Smooth muscle cell (in vitro differentiated cells): Measurements from ENCODE around the gene ACBD7. TPM values are rescaled to one million over a fixed set of nuclear protein-coding genes. Genes with fewer than 3 reads are reported as not detected.

Source experiments
- DNase-seq: peaks from one replicate; lab custom pipeline; 2025; ENCODE audit not compliant: unreplicated experiment; lab: John Stamatoyannopoulos, UW
- H2AFZ ChIP-seq: fragments of 200-600 bp; sonication (generic); 2 replicates; pipeline ENCODE4 v1.6.0; 2016; ENCODE audit warnings: antibody characterized with exemption, low read depth, mild to moderate bottlenecking
- H3F3A ChIP-seq: fragments of 200-600 bp; sonication (generic); 2 replicates; pipeline ENCODE4 v1.6.0; 2017; ENCODE audit warnings: antibody characterized with exemption, low read depth
- H3K27ac ChIP-seq: fragments of 200-600 bp; sonication (generic); 2 replicates; pipeline ENCODE4 v1.5.1; 2016; ENCODE audit warnings: low read depth, mild to moderate bottlenecking
- H3K27me3 ChIP-seq: fragments of 200-600 bp; sonication (generic); 2 replicates; pipeline ENCODE4 v1.6.1; 2016; ENCODE audit warnings: low read depth, mild to moderate bottlenecking
- H3K36me3 ChIP-seq: fragments of 200-600 bp; sonication (generic); 2 replicates; pipeline ENCODE4 v1.5.1; 2016; ENCODE audit warnings: low read depth
- H3K4me1 ChIP-seq: fragments of 200-600 bp; sonication (generic); 2 replicates; pipeline ENCODE4 v1.5.1; 2016; ENCODE audit warnings: low read depth
- H3K4me2 ChIP-seq: fragments of 200-600 bp; sonication (generic); 2 replicates; pipeline ENCODE4 v1.6.0; 2016; ENCODE audit warnings: mild to moderate bottlenecking
- H3K4me3 ChIP-seq: fragments of 200-600 bp; sonication (generic); 2 replicates; pipeline ENCODE4 v1.5.1; 2016; ENCODE audit warnings: mild to moderate bottlenecking
- H3K79me2 ChIP-seq: fragments of 200-600 bp; sonication (generic); 2 replicates; pipeline ENCODE4 v1.6.0; 2016; ENCODE audit warnings: low read depth, mild to moderate bottlenecking
- H3K9ac ChIP-seq: fragments of 200-600 bp; sonication (generic); 2 replicates; pipeline ENCODE4 v1.6.0; 2016; ENCODE audit warnings: low read depth
- H3K9me3 ChIP-seq: fragments of 200-600 bp; sonication (generic); replicated peaks from 2 replicates; pipeline ENCODE4 v1.5.1; 2016; ENCODE audit warnings: low read depth
- H4K20me1 ChIP-seq: fragments of 200-600 bp; sonication (generic); 2 replicates; pipeline ENCODE4 v1.6.0; 2016; ENCODE audit warnings: low read depth
- CTCF ChIP-seq: fragments of 200-600 bp; sonication (generic); IDR thresholded peaks from 2 replicates; pipeline ENCODE4 v1.5.1; 2017; ENCODE audit warnings: borderline replicate concordance, mild to moderate bottlenecking, antibody characterized with exemption; ENCODE audit not compliant: insufficient read depth, poor library complexity, severe bottlenecking
- WGBS: methylation state at CpG from one replicate; pipeline ENCODE4 v1.1.7; 2016; ENCODE audit warnings: low lambda C conversion rate; 5-methylcytosine and 5-hydroxymethylcytosine counted together
- polyA plus RNA-seq: library from polyadenylated mRNA; unstranded; fragments of >200 nt; fragmentation: Nextera tagmentation; extraction: Ambion mirVana; gene quantifications from 2 replicates; pipeline ENCODE4 v1.2.1, GENCODE V29; 2016
- total RNA-seq: library from RNA; depleted of rRNA; stranded (reverse); fragments of >200 nt; gene quantifications from 2 replicates; pipeline ENCODE4 v1.2.3, GENCODE V29; 2014

ACBD7 gene
- total and polyA plus RNA-seq, 2 experiments from 2014 or later: not detected

GRCh38 chr10:15120523-15120922 lies 31.9 kb upstream of the ACBD7 start:
- no peak overlapping the region for H2AFZ ChIP-seq
- no peaks in the 10 kb centered on the region for H3K4me1 ChIP-seq
- H4K20me1 ChIP-seq: no peaks in the 10 kb centered on the region
- H3K9ac ChIP-seq: no peak overlapping the region
- H3K4me3 ChIP-seq: no peak overlapping the region
- peaks cover 10% of the 10 kb centered on the region for H3K36me3 ChIP-seq
- TF ChIP-seq CTCF: no peak
- no peak overlapping the region for H3K27ac ChIP-seq
- H3F3A ChIP-seq: no peaks in the 10 kb centered on the region
- no peak overlapping the region for H3K4me2 ChIP-seq
- H3K9me3 ChIP-seq: peaks cover 5% of the 10 kb centered on the region
- DNase-seq: no peak
- WGBS: 97% methylated on average over 5 of the region's 5 CpGs
- no peaks in the 10 kb centered on the region for H3K79me2 ChIP-seq
- H3K27me3 ChIP-seq: no peaks in the 10 kb centered on the region

GRCh38 chr10:15118615-15119014 lies 30.0 kb upstream of the ACBD7 start:
- no peaks in the 10 kb centered on the region for H3F3A ChIP-seq
- H3K79me2 ChIP-seq: no peaks in the 10 kb centered on the region
- no peak overlapping the region for H3K4me3 ChIP-seq
- no peaks in the 10 kb centered on the region for H4K20me1 ChIP-seq
- WGBS: 90% methylated on average over 1 of the region's 1 CpG
- no peak overlapping the region for H2AFZ ChIP-seq
- H3K9me3 ChIP-seq: peaks cover 5% of the 10 kb centered on the region
- no peaks in the 10 kb centered on the region for H3K27me3 ChIP-seq
- no peaks in the 10 kb centered on the region for H3K4me1 ChIP-seq
- peaks cover 10% of the 10 kb centered on the region for H3K36me3 ChIP-seq
- no peak overlapping the region for H3K9ac ChIP-seq
- DNase-seq: no peak
- no peak for TF ChIP-seq CTCF
- no peak overlapping the region for H3K27ac ChIP-seq
- no peak overlapping the region for H3K4me2 ChIP-seq

GRCh38 chr10:15116225-15116624 lies 27.6 kb upstream of the ACBD7 start:
- no peak overlapping the region for H3K9ac ChIP-seq
- H3K79me2 ChIP-seq: no peaks in the 10 kb centered on the region
- DNase-seq: no peak
- peaks cover 5% of the 10 kb centered on the region for H3K9me3 ChIP-seq
- H2AFZ ChIP-seq: no peak overlapping the region
- H3K36me3 ChIP-seq: peaks cover 10% of the 10 kb centered on the region
- no peaks in the 10 kb centered on the region for H3F3A ChIP-seq
- no peak overlapping the region for H3K4me2 ChIP-seq
- 98% methylated on average over 5 of the region's 5 CpGs for WGBS
- TF ChIP-seq CTCF: no peak
- no peaks in the 10 kb centered on the region for H4K20me1 ChIP-seq
- no peak overlapping the region for H3K4me3 ChIP-seq
- no peaks in the 10 kb centered on the region for H3K4me1 ChIP-seq
- no peak overlapping the region for H3K27ac ChIP-seq
- H3K27me3 ChIP-seq: no peaks in the 10 kb centered on the region

- H3K79me2 ChIP-seq: no peaks in the 10 kb centered on the region
- no peak for DNase-seq
- no peak for TF ChIP-seq CTCF
- H2AFZ ChIP-seq: no peak overlapping the region
- H3K4me3 ChIP-seq: no peak overlapping the region
- WGBS: 93% methylated on average over 4 of the region's 4 CpGs
- peaks cover 10% of the 10 kb centered on the region for H3K36me3 ChIP-seq
- H3K27me3 ChIP-seq: no peaks in the 10 kb centered on the region
- H3F3A ChIP-seq: peaks cover 3% of the 10 kb centered on the region
- no peak overlapping the region for H3K9ac ChIP-seq
- no peaks in the 10 kb centered on the region for H3K4me1 ChIP-seq
- H3K4me2 ChIP-seq: no peak overlapping the region
- no peaks in the 10 kb centered on the region for H4K20me1 ChIP-seq
- H3K27ac ChIP-seq: no peak overlapping the region
- H3K9me3 ChIP-seq: peaks cover 5% of the 10 kb centered on the region
Observed at GRCh38 chr10:15113766-15114165, 25.2 kb upstream of the ACBD7 start.
